Effector memory CD4-positive, alpha-beta T cell (primary cell): ENCODE data around the gene CELF3.
"Not testable (repeated sequence)": the region's sequence is repeated elsewhere in the genome, so short reads cannot be mapped to it uniquely, and the experiment has no call there.

Experiments
- DNase-seq, 3 donors: peaks; one replicate each; pipeline ENCODE4 v3.0.0-alpha.2; 2020
- H3K27ac ChIP-seq: 2 replicates; pipeline ENCODE4 v1.7.0; 2013; ENCODE audit warnings: mild to moderate bottlenecking, low read length, moderate library complexity; ENCODE audit not compliant: insufficient read depth, poor library complexity, severe bottlenecking
- H3K27me3 ChIP-seq: replicated peaks from 2 replicates; pipeline ENCODE4 v1.7.0; 2013; ENCODE audit warnings: mild to moderate bottlenecking, low read length; ENCODE audit not compliant: insufficient read depth, control insufficient read depth, poor library complexity, severe bottlenecking
- H3K36me3 ChIP-seq: 2 replicates; pipeline ENCODE4 v1.7.0; 2013; ENCODE audit warnings: mild to moderate bottlenecking, low read length, moderate library complexity; ENCODE audit not compliant: control insufficient read depth, insufficient read depth
- H3K4me1 ChIP-seq: 2 replicates; pipeline ENCODE4 v1.7.0; 2013; ENCODE audit warnings: low read length, mild to moderate bottlenecking; ENCODE audit not compliant: control insufficient read depth, insufficient read depth, poor library complexity, severe bottlenecking
- H3K4me3 ChIP-seq: 2 replicates; pipeline ENCODE4 v1.7.0; 2013; ENCODE audit warnings: low read length, low read depth, mild to moderate bottlenecking; ENCODE audit not compliant: insufficient read depth, poor library complexity, severe bottlenecking
- H3K9me3 ChIP-seq: 2 replicates; pipeline ENCODE4 v1.7.0; 2013; ENCODE audit warnings: mild to moderate bottlenecking, low read length, moderate library complexity; ENCODE audit not compliant: control insufficient read depth

The CELF3 gene

DNA sequence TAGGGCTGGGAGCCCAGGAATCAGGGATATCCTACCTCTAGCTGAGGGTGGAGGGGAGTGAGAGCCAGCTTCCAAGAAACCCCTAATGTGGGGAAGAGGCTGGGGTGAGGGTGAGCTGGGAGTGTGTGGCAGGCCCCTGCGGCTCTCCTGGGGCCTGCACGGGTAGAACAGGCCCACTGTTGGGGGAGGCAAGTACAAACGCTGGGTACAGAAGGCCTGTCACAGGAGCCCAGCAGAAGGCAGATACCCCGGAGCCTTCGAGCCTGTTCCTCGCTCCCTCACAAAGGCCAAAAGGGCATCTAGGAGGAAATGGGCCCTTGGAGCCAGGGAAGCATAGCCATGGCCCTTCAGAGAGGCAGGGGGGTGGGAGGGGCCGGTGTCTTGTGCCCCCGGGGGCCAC, 13.7 kb downstream of the CELF3 start:
- peaks cover 8% of the 10 kb centered on the region for H3K4me1 ChIP-seq
- no peak for DNase-seq
- no peaks in the 10 kb centered on the region for H3K27me3 ChIP-seq
- H3K36me3 ChIP-seq, result peaks cover 23% of the 10 kb centered on the region
- H3K27ac ChIP-seq, result no peak overlapping the region
- no peak overlapping the region for H3K4me3 ChIP-seq
- H3K9me3 ChIP-seq, result no peaks in the 10 kb centered on the region

DNA sequence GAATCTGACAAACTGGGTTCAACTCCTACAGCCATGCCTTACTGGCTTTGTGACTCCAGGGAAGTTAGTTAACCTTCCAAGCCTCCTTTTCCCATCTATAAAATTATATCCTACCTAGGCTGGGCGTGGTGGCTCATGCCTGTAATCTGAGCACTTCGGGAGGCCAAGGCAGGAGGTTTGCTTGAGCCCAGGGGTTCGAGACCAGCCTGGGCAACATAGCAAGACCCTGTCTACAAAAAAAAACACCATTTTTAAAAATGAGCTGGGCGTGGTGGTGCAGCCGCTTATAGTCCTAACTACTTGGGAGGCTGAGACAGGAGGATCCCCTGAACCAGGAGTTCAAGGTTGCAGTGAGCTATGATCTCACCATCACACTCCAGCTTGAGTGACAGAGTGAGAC, 15.1 kb downstream of the CELF3 start:
- H3K36me3 ChIP-seq, result peaks cover 23% of the 10 kb centered on the region
- H3K4me1 ChIP-seq, result peaks cover 8% of the 10 kb centered on the region
- DNase-seq, result no peak
- H3K27ac ChIP-seq, result no peak overlapping the region
- H3K9me3 ChIP-seq, result no peaks in the 10 kb centered on the region
- H3K4me3 ChIP-seq, result no peak overlapping the region
- H3K27me3 ChIP-seq, result no peaks in the 10 kb centered on the region

DNA sequence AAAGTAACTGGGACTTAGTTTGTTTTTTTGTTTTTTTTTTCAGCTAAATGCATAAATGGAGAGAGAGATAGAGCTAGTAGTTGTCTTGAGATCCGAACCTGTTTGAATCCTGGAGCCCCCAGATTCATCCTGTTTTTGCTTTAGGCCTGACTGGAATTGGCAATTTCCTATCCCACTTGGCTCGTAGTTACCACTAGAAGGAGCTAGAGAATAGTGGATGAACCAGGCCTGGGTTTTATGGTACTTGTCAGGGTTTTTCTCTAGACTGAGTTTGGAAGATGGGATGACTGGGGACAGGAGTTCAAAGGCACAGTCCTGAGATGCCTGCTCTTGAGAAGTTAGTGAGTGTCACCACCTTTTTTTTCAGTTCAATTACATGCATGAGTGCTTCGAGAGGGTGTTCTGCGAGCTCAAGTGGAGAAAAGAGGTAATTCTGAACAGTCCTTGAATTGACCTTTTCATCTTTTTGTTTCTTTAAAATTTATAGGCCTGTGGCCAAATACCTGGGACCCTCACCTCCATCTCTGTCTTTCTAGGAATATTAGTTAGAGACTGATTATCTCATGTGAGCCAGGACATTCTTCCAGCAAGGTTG, 23.4 kb downstream of the CELF3 start:
- Histone ChIP-seq H3K9me3 (no peaks in the 10 kb centered on the region), H3K27me3 (no peaks in the 10 kb centered on the region), H3K27ac (no peak overlapping the region), H3K36me3 (peaks cover 22% of the 10 kb centered on the region), H3K4me3 (no peak overlapping the region), H3K4me1 (no peaks in the 10 kb centered on the region)
- no peak for DNase-seq

DNA sequence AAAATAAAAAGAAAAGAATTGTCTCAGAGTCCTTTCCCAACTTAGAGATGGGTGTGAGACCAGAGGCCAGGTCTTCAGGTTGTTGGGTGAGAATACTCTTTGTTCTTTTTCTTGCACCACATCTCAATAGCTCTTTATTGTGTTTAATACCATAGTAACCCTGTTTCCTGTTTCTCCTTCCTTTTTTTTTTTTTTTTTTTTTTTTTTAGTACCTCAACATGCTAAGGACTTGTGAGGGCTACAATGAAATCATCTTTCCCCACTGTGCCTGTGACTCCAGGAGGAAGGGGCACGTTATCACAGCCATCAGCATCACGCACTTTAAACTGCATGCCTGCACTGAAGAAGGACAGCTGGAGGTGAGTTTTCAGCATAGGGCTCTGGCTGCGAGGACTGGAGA, 24.4 kb downstream of the CELF3 start:
- no peaks in the 10 kb centered on the region for H3K27me3 ChIP-seq
- H3K36me3 ChIP-seq, result peaks cover 22% of the 10 kb centered on the region
- H3K9me3 ChIP-seq, result no peaks in the 10 kb centered on the region
- DNase-seq, result no peak
- no peak overlapping the region for H3K4me3 ChIP-seq
- no peak overlapping the region for H3K27ac ChIP-seq
- H3K4me1 ChIP-seq, result no peaks in the 10 kb centered on the region

DNA sequence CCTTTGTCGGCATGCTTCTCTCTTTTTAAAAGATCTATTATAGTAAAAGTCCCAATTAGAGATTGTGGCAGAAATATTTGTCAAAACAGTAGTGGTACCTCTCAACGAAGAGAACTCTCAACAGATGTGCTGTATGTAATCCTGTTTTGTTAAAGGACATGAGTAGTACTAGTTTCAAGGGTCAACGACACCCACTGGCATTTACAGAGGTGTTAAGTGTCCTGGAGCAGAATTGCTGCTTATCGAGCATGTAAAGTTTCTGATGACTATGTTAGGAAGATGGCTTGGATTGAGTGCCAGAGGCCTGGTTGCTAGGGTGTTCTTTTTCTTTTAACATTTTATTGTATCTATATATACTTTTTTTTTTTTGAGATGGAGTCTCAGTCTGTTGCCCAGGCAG, 27.1 kb downstream of the CELF3 start:
- no peak for DNase-seq
- Histone ChIP-seq H3K27me3 (no peaks in the 10 kb centered on the region), H3K27ac (no peak overlapping the region), H3K4me1 (no peaks in the 10 kb centered on the region), H3K4me3 (no peak overlapping the region), H3K9me3 (no peaks in the 10 kb centered on the region), H3K36me3 (peaks cover 30% of the 10 kb centered on the region)

DNA sequence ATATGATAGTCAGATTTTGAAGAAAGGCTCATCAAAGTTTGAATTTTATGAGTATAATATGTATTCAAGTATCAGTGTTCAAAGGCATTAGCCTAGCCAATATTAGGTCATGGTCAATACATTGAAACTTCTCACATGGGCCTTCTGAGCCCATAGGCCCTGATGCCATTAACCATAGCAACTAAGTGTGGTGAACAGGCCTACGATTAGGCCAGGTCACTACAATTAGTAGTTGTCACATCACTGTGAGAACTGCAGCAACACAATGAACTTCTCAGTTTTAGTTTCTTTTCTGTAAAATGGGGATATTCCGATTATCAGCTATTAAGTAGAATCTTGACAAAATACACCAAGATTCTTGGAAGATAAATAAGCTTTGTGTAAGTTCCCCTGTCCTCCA, 30.0 kb downstream of the CELF3 start:
- H3K9me3 ChIP-seq, result no peaks in the 10 kb centered on the region
- no peaks in the 10 kb centered on the region for H3K27me3 ChIP-seq
- H3K27ac ChIP-seq, result no peak overlapping the region
- H3K4me1 ChIP-seq, result no peaks in the 10 kb centered on the region
- H3K4me3 ChIP-seq, result no peak overlapping the region
- DNase-seq, result no peak
- H3K36me3 ChIP-seq, result peaks cover 13% of the 10 kb centered on the region

DNA sequence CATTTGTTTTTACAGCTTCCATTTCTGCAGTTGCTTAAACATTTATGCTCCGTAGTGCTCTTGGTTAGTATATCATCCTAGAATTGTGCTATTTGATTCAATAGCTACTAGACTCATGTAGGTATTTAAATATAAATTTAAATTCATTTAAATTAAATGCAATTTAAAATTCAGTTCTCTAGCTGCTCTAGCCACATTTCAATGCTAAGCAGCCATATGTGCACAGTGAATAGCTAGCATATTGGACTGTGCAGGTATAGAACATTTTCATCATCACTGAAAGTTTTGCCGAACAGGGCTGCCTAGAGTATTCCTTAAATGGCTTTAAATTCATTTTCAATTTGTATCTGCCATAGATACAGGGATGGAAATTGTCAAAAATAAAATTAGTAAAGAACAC, 32.5 kb downstream of the CELF3 start:
- Histone ChIP-seq H3K36me3 (peaks cover 13% of the 10 kb centered on the region), H3K27ac (no peak overlapping the region), H3K4me3 (no peak overlapping the region), H3K27me3 (no peaks in the 10 kb centered on the region), H3K4me1 (no peaks in the 10 kb centered on the region), H3K9me3 (no peaks in the 10 kb centered on the region)
- DNase-seq, result no peak

DNA sequence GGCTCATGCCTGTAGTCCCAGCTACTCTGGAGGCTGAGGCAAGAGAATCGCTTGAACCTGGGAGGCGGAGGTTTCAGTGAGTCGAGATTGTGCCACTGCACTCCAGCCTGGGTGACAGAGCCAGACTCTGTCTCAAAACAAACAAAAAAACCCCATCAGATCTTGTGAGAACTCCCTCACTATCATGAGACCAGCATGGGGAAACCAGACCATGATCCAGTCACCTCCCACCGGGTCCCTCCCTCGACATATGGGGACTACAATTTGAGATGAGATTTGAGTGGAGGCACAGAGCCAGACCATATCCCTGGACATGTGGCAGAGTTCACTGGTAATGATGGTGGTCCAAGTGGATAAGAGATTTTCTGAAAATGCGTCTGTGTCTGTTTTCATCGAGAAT, 33.7 kb downstream of the CELF3 start:
- not testable (repeated sequence) for H3K4me1 ChIP-seq, H3K27me3 ChIP-seq, DNase-seq, H3K27ac ChIP-seq, H3K4me3 ChIP-seq, H3K9me3 ChIP-seq
- peaks cover 13% of the 10 kb centered on the region for H3K36me3 ChIP-seq

DNA sequence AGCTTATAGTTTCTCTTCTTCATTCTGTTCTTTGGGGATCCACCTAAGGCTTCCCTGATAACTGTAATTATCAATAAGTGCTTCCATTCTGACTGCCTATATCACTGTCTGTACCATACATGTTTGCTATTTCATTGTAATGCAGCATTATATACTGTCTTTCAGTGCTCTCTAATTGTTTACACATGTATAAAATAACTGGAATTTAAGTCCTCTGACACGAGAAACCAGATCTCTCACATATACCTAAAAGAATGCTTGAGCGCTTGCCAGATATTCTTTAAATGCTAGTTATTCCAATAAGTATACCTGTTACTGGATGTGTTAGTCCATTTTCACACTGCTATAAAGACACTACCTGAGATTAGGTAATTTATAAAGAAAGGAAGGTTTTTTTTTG, 34.7 kb downstream of the CELF3 start:
- no peak overlapping the region for H3K27ac ChIP-seq
- DNase-seq, result no peak
- no peaks in the 10 kb centered on the region for H3K4me1 ChIP-seq

DNA sequence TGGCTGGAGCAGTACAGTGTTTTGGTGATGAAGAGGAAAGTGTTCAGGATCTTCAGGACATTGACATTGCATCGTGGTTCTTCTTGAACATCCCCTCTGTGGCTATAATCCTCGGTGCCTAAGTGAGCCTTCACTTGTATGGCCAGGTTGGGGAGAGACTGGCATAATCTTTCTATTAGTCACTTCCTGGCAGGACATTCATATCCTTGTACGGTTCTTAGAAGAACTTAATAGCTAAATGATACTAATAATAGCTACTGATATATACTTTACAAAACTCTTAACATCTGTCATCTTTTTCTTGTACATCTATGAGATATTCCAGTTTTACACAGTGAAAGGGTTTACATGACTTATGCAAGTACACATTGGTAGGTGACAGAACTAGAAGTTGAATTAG, 35.8 kb downstream of the CELF3 start:
- Histone ChIP-seq H3K36me3 (peaks cover 8% of the 10 kb centered on the region), H3K4me1 (no peaks in the 10 kb centered on the region), H3K9me3 (no peaks in the 10 kb centered on the region), H3K4me3 (no peak overlapping the region), H3K27ac (no peak overlapping the region), H3K27me3 (no peaks in the 10 kb centered on the region)
- no peak for DNase-seq

More for the DNA sequence above, 34.7 kb downstream of the CELF3 start:
- Histone ChIP-seq H3K36me3 (peaks cover 13% of the 10 kb centered on the region), H3K4me3 (no peak overlapping the region), H3K9me3 (no peaks in the 10 kb centered on the region), H3K27me3 (no peaks in the 10 kb centered on the region)
